Endodermal cell (in vitro differentiated cells): ENCODE measurements around the gene CFAP251. TPM values are rescaled to one million over a fixed set of nuclear protein-coding genes. Genes with fewer than 3 reads are reported as not detected.
"Not testable (repeated sequence)": the region's sequence is repeated elsewhere in the genome, so short reads cannot be mapped to it uniquely, and the experiment has no call there.

Source experiments
- DNase-seq: peaks from one replicate; pipeline ENCODE4 v3.0.0-alpha.2; 2017
- H3K27ac ChIP-seq: 2 replicates; pipeline ENCODE4 v1.5.1; 2013; ENCODE audit warnings: mild to moderate bottlenecking, low read depth, low read length, moderate library complexity
- H3K27me3 ChIP-seq: 2 replicates; pipeline ENCODE4 v1.6.1; 2013; ENCODE audit warnings: mild to moderate bottlenecking, low read length, moderate library complexity; ENCODE audit not compliant: insufficient read depth, control insufficient read depth, poor library complexity, severe bottlenecking
- H3K36me3 ChIP-seq: 2 replicates; pipeline ENCODE4 v1.7.0; 2013; ENCODE audit warnings: mild to moderate bottlenecking, low read length, moderate library complexity; ENCODE audit not compliant: control insufficient read depth, insufficient read depth
- H3K4me1 ChIP-seq: one replicate; pipeline ENCODE4 v1.7.0; 2013; ENCODE audit warnings: low read length; ENCODE audit not compliant: control insufficient read depth, insufficient read depth
- H3K4me3 ChIP-seq: 2 replicates; pipeline ENCODE4 v1.5.1; 2013; ENCODE audit warnings: mild to moderate bottlenecking, low read length, moderate library complexity
- H3K9ac ChIP-seq: 2 replicates; pipeline ENCODE4 v1.6.1; 2013; ENCODE audit warnings: mild to moderate bottlenecking, low read length, moderate library complexity; ENCODE audit not compliant: poor library complexity, severe bottlenecking; ENCODE audit errors: extremely low read depth
- H3K9me3 ChIP-seq: 2 replicates; pipeline ENCODE4 v1.6.1; 2013; ENCODE audit warnings: mild to moderate bottlenecking, low read length, moderate library complexity; ENCODE audit not compliant: control insufficient read depth
- H3K27ac Mint-ChIP-seq: 2 replicates; pipeline ENCODE4 v1.8.0; 2020; ENCODE audit warnings: mixed read lengths
- H3K27me3 Mint-ChIP-seq: 2 replicates; pipeline ENCODE4 v1.8.0; 2021; ENCODE audit warnings: mild to moderate bottlenecking, mixed read lengths; ENCODE audit not compliant: insufficient read depth
- H3K36me3 Mint-ChIP-seq: 2 replicates; pipeline ENCODE4 v1.8.0; 2020; ENCODE audit warnings: low read depth, mixed read lengths
- H3K4me1 Mint-ChIP-seq: 2 replicates; pipeline ENCODE4 v1.8.0; 2020; ENCODE audit warnings: mixed read lengths
- H3K4me3 Mint-ChIP-seq: 2 replicates; pipeline ENCODE4 v1.8.0; 2020; ENCODE audit warnings: mild to moderate bottlenecking, moderate library complexity, mixed read lengths
- H3K9me3 Mint-ChIP-seq: 2 replicates; pipeline ENCODE4 v1.8.0; 2020; ENCODE audit warnings: mild to moderate bottlenecking, mixed read lengths
- CTCF ChIP-seq: fragments of 200-600 bp; sonication (generic); conservative IDR thresholded peaks from 2 replicates; pipeline ENCODE4 v1.5.0; 2021; ENCODE audit warnings: antibody characterized with exemption, mild to moderate bottlenecking
- WGBS, 2 experiments: methylation state at CpG; one replicate each; pipeline versions ENCODE4 v1.1.5 to v1.1.7; 2013; ENCODE audit warnings: missing lambda C conversion rate in 2 of 2, mixed read lengths in 1 of 2; ENCODE audit not compliant: insufficient coverage in 1 of 2, insufficient read length in 1 of 2; 5-methylcytosine and 5-hydroxymethylcytosine counted together
- total RNA-seq, 2 donors: library from RNA; stranded (reverse); fragmentation: NEBNext Ultra II Directional in 1 of 2; extraction: Animal tissue kit (Norgen Biotek cat#: 25700) in 1 of 2; gene quantifications; 2 replicates in 1 of 2; 3 replicates in 1 of 2; pipeline ENCODE4 v1.2.1, GENCODE V29; 2021

The CFAP251 gene
- total RNA-seq, 2 donors from 2014 or later: 3.4 to 11.2 TPM

GRCh38 chr12:121875582-121875981, 42.8 kb upstream of the CFAP251 start:
- H3K4me1 ChIP-seq: no peaks in the 10 kb centered on the region
- no peak overlapping the region for H3K4me3 Mint-ChIP-seq
- no peak overlapping the region for H3K27ac ChIP-seq
- no peaks in the 10 kb centered on the region for H3K36me3 Mint-ChIP-seq
- H3K9me3 ChIP-seq: no peaks in the 10 kb centered on the region
- no peak overlapping the region for H3K4me3 ChIP-seq
- 90 to 92% methylated on average over 3 to 6 of the region's 6 CpGs for WGBS, 2 experiments
- H3K27ac Mint-ChIP-seq: no peak overlapping the region
- no peak overlapping the region for H3K9ac ChIP-seq
- no peaks in the 10 kb centered on the region for H3K36me3 ChIP-seq
- no peaks in the 10 kb centered on the region for H3K9me3 Mint-ChIP-seq
- no peak for TF ChIP-seq CTCF
- H3K4me1 Mint-ChIP-seq: no peaks in the 10 kb centered on the region
- H3K27me3 Mint-ChIP-seq: peaks cover 4% of the 10 kb centered on the region
- no peaks in the 10 kb centered on the region for H3K27me3 ChIP-seq
- no peak for DNase-seq

DNA sequence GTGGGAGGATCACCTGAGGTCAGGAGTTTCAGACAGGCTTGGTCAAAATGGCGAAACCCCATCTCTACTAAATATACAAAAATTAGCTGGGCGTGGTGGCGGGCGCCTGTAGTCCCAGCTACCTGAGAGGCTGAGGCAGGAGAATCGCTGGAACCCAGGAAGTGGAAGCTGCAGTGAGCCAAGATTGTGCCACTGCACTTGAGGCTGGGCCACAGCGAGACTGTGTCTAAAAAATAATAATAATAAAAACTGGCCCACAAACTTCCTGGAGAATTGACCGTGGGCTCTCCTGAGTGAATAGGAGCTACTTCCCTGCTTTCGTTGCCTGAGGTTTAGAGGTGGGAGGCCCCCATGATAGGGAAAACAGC, 42.3 kb upstream of the CFAP251 start:
- H3K27ac Mint-ChIP-seq, H3K27me3 ChIP-seq, H3K36me3 ChIP-seq, H3K27me3 Mint-ChIP-seq, H3K9me3 ChIP-seq, H3K4me3 Mint-ChIP-seq, H3K4me1 ChIP-seq, H3K4me1 Mint-ChIP-seq, H3K9ac ChIP-seq, H3K36me3 Mint-ChIP-seq, H3K9me3 Mint-ChIP-seq, DNase-seq, H3K4me3 ChIP-seq, H3K27ac ChIP-seq: not testable (repeated sequence)
- 95 to 97% methylated on average over 4 to 8 of the region's 8 CpGs for WGBS, 2 experiments

DNA sequence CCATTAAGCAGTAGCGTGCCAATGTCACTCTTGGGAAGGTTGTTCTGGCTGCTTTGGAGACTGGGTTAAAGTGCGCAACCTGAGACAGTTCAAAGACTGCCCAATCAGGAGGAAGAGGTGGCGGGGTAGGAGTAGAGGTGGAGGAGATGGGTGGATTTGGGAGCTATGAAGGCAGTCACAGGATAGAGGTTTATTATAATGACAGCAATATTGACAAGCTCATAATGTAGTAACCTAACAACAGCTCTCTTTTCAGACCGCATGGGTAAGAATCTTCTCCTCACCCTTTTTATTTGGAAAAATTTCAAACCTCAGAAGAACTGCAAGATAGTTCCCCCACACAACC, 35.1 kb upstream of the CFAP251 start:
- no peaks in the 10 kb centered on the region for H3K4me1 ChIP-seq
- no peaks in the 10 kb centered on the region for H3K36me3 ChIP-seq
- H3K9ac ChIP-seq: no peak overlapping the region
- H3K4me3 Mint-ChIP-seq: no peak overlapping the region
- peaks cover 6% of the 10 kb centered on the region for H3K27me3 Mint-ChIP-seq
- no peaks in the 10 kb centered on the region for H3K36me3 Mint-ChIP-seq
- no peak overlapping the region for H3K27ac Mint-ChIP-seq
- peaks cover under 1% of the 10 kb centered on the region for H3K9me3 Mint-ChIP-seq
- TF ChIP-seq CTCF: no peak
- no peak overlapping the region for H3K27ac ChIP-seq
- H3K9me3 ChIP-seq: no peaks in the 10 kb centered on the region
- peaks cover 3% of the 10 kb centered on the region for H3K4me1 Mint-ChIP-seq
- DNase-seq: peak; percentile 74
- H3K4me3 ChIP-seq: no peak overlapping the region
- 80 to 94% methylated on average over 4 of the region's 4 CpGs for WGBS, 2 experiments
- no peaks in the 10 kb centered on the region for H3K27me3 ChIP-seq

DNA sequence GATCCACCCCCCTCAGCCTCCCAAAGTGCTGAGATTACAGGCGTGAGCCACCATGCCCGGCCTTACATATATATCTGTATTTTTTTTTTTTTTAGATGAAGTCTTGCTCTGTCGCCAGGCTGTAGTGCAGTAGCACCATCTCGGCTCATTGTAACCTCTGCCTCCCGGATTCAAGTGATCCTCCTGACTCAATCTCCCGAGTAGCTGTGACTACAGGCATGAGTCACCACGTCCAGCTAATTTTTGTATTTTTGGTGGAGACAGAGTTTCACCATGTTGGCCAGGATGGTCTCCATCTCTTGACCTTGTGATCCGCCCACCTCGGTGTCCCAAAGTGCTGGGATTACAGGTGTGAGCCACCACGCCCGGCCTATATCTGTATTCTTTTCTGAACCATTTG, 33.3 kb upstream of the CFAP251 start:
- Mint-ChIP-seq H3K27me3 (peaks cover 10% of the 10 kb centered on the region), H3K4me1 (peaks cover 11% of the 10 kb centered on the region)
- WGBS, 2 experiments: 92 to 94% methylated on average over 9 to 11 of the region's 11 CpGs
- not testable (repeated sequence) for H3K4me1 ChIP-seq, H3K27ac Mint-ChIP-seq, H3K9me3 ChIP-seq, H3K36me3 ChIP-seq, H3K27ac ChIP-seq, H3K27me3 ChIP-seq, H3K4me3 ChIP-seq, H3K36me3 Mint-ChIP-seq, H3K4me3 Mint-ChIP-seq, H3K9me3 Mint-ChIP-seq, DNase-seq, H3K9ac ChIP-seq
